Transverse colon (tissue), 4 donors: ENCODE measurements around the gene SEZ6L2. TPM values are rescaled to one million over a fixed set of nuclear protein-coding genes. Genes with fewer than 3 reads are reported as not detected.

Source experiments
- DNase-seq: peaks from one replicate; pipeline ENCODE4 v3.0.0-alpha.2; 2019
- H3K27ac ChIP-seq, 4 donors: fragments of 200-600 bp; sonication (generic); 2 replicates each; pipeline ENCODE4 v1.5.1; 2016 to 2018; ENCODE audit warnings: inconsistent platforms in 4 of 4
- H3K27me3 ChIP-seq: fragments of 200-600 bp; sonication (generic); 2 replicates; pipeline ENCODE4 v1.5.1; 2017; ENCODE audit warnings: inconsistent platforms
- H3K36me3 ChIP-seq, 4 donors: fragments of 200-600 bp; sonication (generic); 2 replicates each; pipeline ENCODE4 v1.5.1; 2017 to 2019; ENCODE audit warnings: inconsistent platforms in 4 of 4
- H3K4me1 ChIP-seq, 4 donors: fragments of 200-600 bp; sonication (generic); 2 replicates each; pipeline ENCODE4 v1.5.1; 2017 to 2020; ENCODE audit warnings: inconsistent platforms in 4 of 4
- H3K4me3 ChIP-seq, 4 donors: fragments of 200-600 bp; sonication (generic); 1 replicate in 1 of 4; 2 replicates in 3 of 4; pipeline versions ENCODE4 v1.5.1 to v1.6.1; 2017 to 2019; ENCODE audit warnings: inconsistent platforms in 4 of 4
- H3K9me3 ChIP-seq, 2 donors: fragments of 200-600 bp; sonication (generic); 2 replicates each; pipeline ENCODE4 v1.5.1; 2017 to 2019; ENCODE audit warnings: inconsistent platforms in 2 of 2
- CTCF ChIP-seq, 5 experiments: fragments of 200-600 bp in 3 of 5; fragments of 450-650 bp in 2 of 5; sonication (generic) in 3 of 5; IDR thresholded peaks; 1 replicate in 2 of 5; 2 replicates in 3 of 5; pipeline ENCODE4 v1.5.1; 2016 to 2017; ENCODE audit warnings: antibody characterized with exemption in 5 of 5, inconsistent platforms in 3 of 5, mild to moderate bottlenecking in 2 of 5, moderate library complexity in 1 of 5
- EP300 ChIP-seq: sonication (generic); formaldehyde crosslinking; IDR thresholded peaks from one replicate; pipeline ENCODE4 v1.6.1; 2017; ENCODE audit warnings: antibody characterized with exemption, low read depth
- POLR2A ChIP-seq: fragments of 450-650 bp; IDR thresholded peaks from one replicate; pipeline ENCODE4 v1.6.1; 2016; ENCODE audit warnings: antibody characterized with exemption, mild to moderate bottlenecking, moderate library complexity
- POLR2AphosphoS5 ChIP-seq, 3 donors: sonication (generic); formaldehyde crosslinking; IDR thresholded peaks; one replicate each; pipeline ENCODE4 v1.6.1; 2016; ENCODE audit warnings: antibody characterized with exemption in 3 of 3
- WGBS, 2 donors: methylation state at CpG; one replicate each; pipeline ENCODE4 v1.1.5; 2018; ENCODE audit warnings: low coverage in 1 of 2; 5-methylcytosine and 5-hydroxymethylcytosine counted together
- in situ Hi-C, 4 donors: fragments of 200-750 bp; cut with MboI; loops; one replicate each; pipeline versions ENCODE4 v1.15.0 to v1.15.1; 2017; ENCODE audit warnings: low sequenced_read_pairs in 3 of 4, low pct_ligation_motif_present in 1 of 4, low pct_unique_long_range_greater_than_20kb in 1 of 4
- intact Hi-C: fragments of 100-400 bp; cut with DNase I; formaldehyde crosslinking; loops from one replicate; pipeline ENCODE4 v1.15.1; 2023; ENCODE audit warnings: low total_unique reads
- total RNA-seq, 4 donors: library from RNA; depleted of rRNA; stranded (reverse); fragments of >200 nt; gene quantifications; one replicate each; pipeline ENCODE4 v1.1.0, GENCODE V29; 2016

Gene SEZ6L2
- total RNA-seq, 4 donors from 2014 or later = 2.0 to 9.7 (median 6.3) TPM

- Histone ChIP-seq H3K4me1 (peaks cover 54 to 93% (median 89%) of the 10 kb centered on the region in 4 donors), H3K36me3 (peaks cover 0 to under 1% (median 0%) of the 10 kb centered on the region in 4 donors), H3K9me3 (no peaks in the 10 kb centered on the region), H3K4me3 (peak overlapping the region in 1 of 4 donors; percentile 7), H3K27ac (peak overlapping the region; percentile 93 to 97 (median 96)), H3K27me3 (no peaks in the 10 kb centered on the region)
- in situ Hi-C loops (no loop called here), intact Hi-C loops (no loop called here)
- DNase-seq = peak; percentile 70
- WGBS, 2 donors = 46 to 58% methylated on average over 3 to 10 of the region's 10 CpGs
- TF ChIP-seq CTCF (IDR thresholded peaks at IDR 0.05) (no peak), EP300 (no peak), POLR2AphosphoS5 (IDR thresholded peaks at IDR 0.05) (peak; percentile 7 to 59 (median 26))
Measured at GRCh38 chr16:29825145-29826044, 74.0 kb downstream of the SEZ6L2 start.

GRCh38 chr16:29824589-29825144 lies 74.7 kb downstream of the SEZ6L2 start:
- in situ Hi-C loops = no loop called here
- Histone ChIP-seq H3K27me3 (no peaks in the 10 kb centered on the region), H3K4me3 (peak overlapping the region in 1 of 4 donors; percentile 7), H3K27ac (peak overlapping the region; percentile 93 to 97 (median 96)), H3K9me3 (no peaks in the 10 kb centered on the region), H3K4me1 (peaks cover 58 to 91% (median 89%) of the 10 kb centered on the region in 4 donors), H3K36me3 (no peaks in the 10 kb centered on the region)
- 13 to 30% methylated on average over 3 to 7 of the region's 7 CpGs for WGBS, 2 donors
- no peak for DNase-seq
- TF ChIP-seq CTCF (IDR thresholded peaks at IDR 0.05) (no peak), POLR2AphosphoS5 (IDR thresholded peaks at IDR 0.05) (no peak), EP300 (no peak), POLR2A (no peak)
- intact Hi-C loops = no loop called here

- intact Hi-C loops = no loop called here
- Histone ChIP-seq H3K27ac (peak overlapping the region; percentile 93 to 97 (median 96)), H3K36me3 (peaks cover 0 to 13% (median 0%) of the 10 kb centered on the region in 4 donors), H3K4me3 (peak overlapping the region; percentile 46 to 85 (median 72)), H3K27me3 (no peaks in the 10 kb centered on the region), H3K4me1 (peaks cover 57 to 91% (median 90%) of the 10 kb centered on the region in 4 donors), H3K9me3 (no peaks in the 10 kb centered on the region)
- peak; percentile 73 for DNase-seq
- 20 to 25% methylated on average over 2 to 7 of the region's 7 CpGs for whole genome bisulfite sequencing, 2 donors
- in situ Hi-C loops = no loop called here
- TF ChIP-seq POLR2A (peak; percentile 46), POLR2AphosphoS5 (IDR thresholded peaks at IDR 0.05) (peak in 2 of 3 donors; percentile 61 to 79), EP300 (no peak), CTCF (IDR thresholded peaks at IDR 0.05) (no peak)
Measured at GRCh38 chr16:29821643-29822115, 77.7 kb downstream of the SEZ6L2 start.

Other genes with a start within 250 kb of the SEZ6L2 start
- 1 to 10 TPM in 2 of 4 donors, under 1 TPM in 2; 0.20 to 3.7 (median 1.1) TPM for gene SPN, start 236.3 kb downstream of the SEZ6L2 start, total RNA-seq
- gene QPRT, start 220.4 kb downstream of the SEZ6L2 start, total RNA-seq = 10 to 100 TPM; 14.3 to 65.8 (median 26.3) TPM
- gene C16orf54, start 153.6 kb downstream of the SEZ6L2 start, total RNA-seq = 1 to 10 TPM in 3 of 4 donors, not detected in 1; 3.0 to 8.2 (median 3.8) TPM
- gene ZG16, start 121.3 kb downstream of the SEZ6L2 start, total RNA-seq = 1,000 to 10,000 TPM in 1 of 4 donors, 100 to 1,000 TPM in 1, 10 to 100 TPM in 2; 73.4 to 1,268 (median 104) TPM
- gene KIF22, start 108.8 kb downstream of the SEZ6L2 start, total RNA-seq = 100 to 1,000 TPM in 1 of 4 donors, 10 to 100 TPM in 3; 37.6 to 159 (median 59.5) TPM
- 100 to 1,000 TPM; 170 to 292 (median 233) TPM for gene MAZ, start 93.0 kb downstream of the SEZ6L2 start, total RNA-seq
- 1 to 10 TPM in 3 of 4 donors, not detected in 1; 1.4 to 6.0 (median 1.9) TPM for gene PRRT2, start 87.4 kb downstream of the SEZ6L2 start, total RNA-seq
- gene PAGR1, start 83.4 kb downstream of the SEZ6L2 start, total RNA-seq = 10 to 100 TPM; 28.8 to 47.5 (median 32.3) TPM
- 100 to 1,000 TPM; 483 to 654 (median 553) TPM for gene MVP, start 79.1 kb downstream of the SEZ6L2 start, total RNA-seq
- gene CDIPT, start 36.3 kb downstream of the SEZ6L2 start, total RNA-seq = 100 to 1,000 TPM in 1 of 4 donors, 10 to 100 TPM in 3; 58.5 to 139 (median 94.5) TPM
- 1 to 10 TPM in 2 of 4 donors, under 1 TPM in 1, not detected in 1; 0.40 to 1.2 (median 1.1) TPM for gene ASPHD1, start 938 bp upstream of the SEZ6L2 start, total RNA-seq
- 100 to 1,000 TPM in 1 of 4 donors, 10 to 100 TPM in 3; 40.3 to 110 (median 57.4) TPM for gene KCTD13, start 26.7 kb upstream of the SEZ6L2 start, total RNA-seq
- 100 to 1,000 TPM; 149 to 210 (median 158) TPM for gene TMEM219, start 62.5 kb upstream of the SEZ6L2 start, total RNA-seq
- gene TAOK2, start 74.3 kb upstream of the SEZ6L2 start, total RNA-seq = 100 to 1,000 TPM in 1 of 4 donors, 10 to 100 TPM in 3; 54.6 to 103 (median 68.1) TPM
- 10 to 100 TPM in 2 of 4 donors, 1 to 10 TPM in 2; 1.8 to 11.7 (median 8.8) TPM for gene HIRIP3, start 96.1 kb upstream of the SEZ6L2 start, total RNA-seq
- gene INO80E, start 96.7 kb upstream of the SEZ6L2 start, total RNA-seq = 10 to 100 TPM; 65.6 to 94.3 (median 73.0) TPM
- gene DOC2A, start 111.5 kb upstream of the SEZ6L2 start, total RNA-seq = 10 to 100 TPM in 1 of 4 donors, 1 to 10 TPM in 3; 7.2 to 28.8 (median 9.7) TPM
- gene C16orf92, start 123.6 kb upstream of the SEZ6L2 start, total RNA-seq = not detected
- not detected for gene TLCD3B, start 131.7 kb upstream of the SEZ6L2 start, total RNA-seq
- gene ALDOA, start 166.2 kb upstream of the SEZ6L2 start, total RNA-seq = 1,000 to 10,000 TPM in 2 of 4 donors, 100 to 1,000 TPM in 2; 778 to 1,392 (median 1,174) TPM
- 10 to 100 TPM; 17.7 to 92.3 (median 74.3) TPM for gene PPP4C, start 176.4 kb upstream of the SEZ6L2 start, total RNA-seq
- gene TBX6, start 192.4 kb upstream of the SEZ6L2 start, total RNA-seq = 1 to 10 TPM in 1 of 4 donors, under 1 TPM in 1, not detected in 2; 0.82 to 2.2 TPM
- gene YPEL3, start 196.7 kb upstream of the SEZ6L2 start, total RNA-seq = 100 to 1,000 TPM in 3 of 4 donors, 10 to 100 TPM in 1; 90.8 to 154 (median 125) TPM
- gene GDPD3, start 214.0 kb upstream of the SEZ6L2 start, total RNA-seq = 10 to 100 TPM in 3 of 4 donors, 1 to 10 TPM in 1; 9.4 to 33.3 (median 30.4) TPM
- 100 to 1,000 TPM; 226 to 448 (median 244) TPM for gene MAPK3, start 223.7 kb upstream of the SEZ6L2 start, total RNA-seq